HFFc6 (cell line): Measurements from ENCODE around the gene KLHL29. TPM values are rescaled to one million over a fixed set of nuclear protein-coding genes. Genes with fewer than 3 reads are reported as not detected.

ENCODE experiments used
- DNase-seq: peaks from one replicate; pipeline ENCODE4 v3.0.0-alpha.2; 2018
- H3K27ac Mint-ChIP-seq: 2 replicates; pipeline ENCODE4 v1.8.0; 2020; ENCODE audit warnings: mild to moderate bottlenecking, mixed read lengths
- H3K27me3 Mint-ChIP-seq: 2 replicates; pipeline ENCODE4 v1.8.0; 2021; ENCODE audit warnings: mild to moderate bottlenecking, moderate library complexity, mixed read lengths; ENCODE audit not compliant: insufficient read depth
- H3K36me3 Mint-ChIP-seq: 2 replicates; pipeline ENCODE4 v1.8.0; 2021; ENCODE audit warnings: low read depth, mixed read lengths
- H3K4me1 Mint-ChIP-seq: 2 replicates; pipeline ENCODE4 v1.8.0; 2020; ENCODE audit warnings: low read depth, mixed read lengths
- H3K4me3 Mint-ChIP-seq: 2 replicates; pipeline ENCODE4 v1.8.0; 2020; ENCODE audit warnings: mild to moderate bottlenecking, moderate library complexity, mixed read lengths
- H3K9me3 Mint-ChIP-seq: 2 replicates; pipeline ENCODE4 v1.8.0; 2020; ENCODE audit warnings: mild to moderate bottlenecking, mixed read lengths
- CTCF ChIP-seq: fragments of 200-600 bp; sonication (generic); IDR thresholded peaks from 2 replicates; pipeline ENCODE4 v1.5.0; 2021; ENCODE audit warnings: antibody characterized with exemption, mild to moderate bottlenecking
- total RNA-seq, 6 experiments: library from RNA; stranded (reverse); fragmentation: NEBNext Ultra II Directional; extraction: Animal tissue kit (Norgen Biotek cat#: 25700); gene quantifications; 2 replicates in 1 of 6; 3 replicates in 5 of 6; pipeline ENCODE4 v1.2.3, GENCODE V29; 2021

The KLHL29 gene
- total RNA-seq, 6 experiments from 2014 or later = 7.4 to 9.7 (median 8.6) TPM

GRCh38 chr2:23493846-23494245 is 108.9 kb downstream of the KLHL29 start:
- Mint-ChIP-seq H3K27ac (no peak overlapping the region), H3K36me3 (no peaks in the 10 kb centered on the region), H3K27me3 (peaks cover 3% of the 10 kb centered on the region; the same call in 1 of the 2 replicates), H3K4me3 (no peak overlapping the region), H3K4me1 (peaks cover 19% of the 10 kb centered on the region), H3K9me3 (no peaks in the 10 kb centered on the region)
- no peak for TF ChIP-seq CTCF
- DNase-seq = no peak

DNA sequence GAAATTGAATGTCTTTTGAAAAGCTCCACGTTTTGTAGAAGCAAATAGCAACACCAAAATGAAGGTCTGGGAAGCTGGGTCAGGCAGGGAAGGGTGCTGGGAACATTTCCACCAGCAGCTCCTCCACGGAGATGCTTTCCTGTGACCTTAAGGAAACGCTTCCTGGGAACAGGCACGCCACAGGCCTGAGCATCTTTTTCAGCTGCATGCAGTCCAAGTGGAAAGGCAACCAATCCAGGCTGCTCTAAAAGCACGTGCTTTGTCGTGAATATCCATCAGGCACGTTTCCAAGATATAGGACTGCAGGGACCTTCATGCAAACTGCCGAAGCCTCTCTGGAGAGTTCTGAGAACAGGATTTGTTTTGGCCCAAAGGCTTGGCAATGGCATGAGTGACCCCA is 109.3 kb downstream of the KLHL29 start:
- H3K9me3 Mint-ChIP-seq = no peaks in the 10 kb centered on the region
- H3K4me3 Mint-ChIP-seq = no peak overlapping the region
- TF ChIP-seq CTCF = no peak
- peaks cover 23% of the 10 kb centered on the region for H3K4me1 Mint-ChIP-seq
- H3K27me3 Mint-ChIP-seq = peaks cover 3% of the 10 kb centered on the region; the same call in 1 of the 2 replicates
- H3K36me3 Mint-ChIP-seq = no peaks in the 10 kb centered on the region
- DNase-seq = no peak
- no peak overlapping the region for H3K27ac Mint-ChIP-seq

DNA sequence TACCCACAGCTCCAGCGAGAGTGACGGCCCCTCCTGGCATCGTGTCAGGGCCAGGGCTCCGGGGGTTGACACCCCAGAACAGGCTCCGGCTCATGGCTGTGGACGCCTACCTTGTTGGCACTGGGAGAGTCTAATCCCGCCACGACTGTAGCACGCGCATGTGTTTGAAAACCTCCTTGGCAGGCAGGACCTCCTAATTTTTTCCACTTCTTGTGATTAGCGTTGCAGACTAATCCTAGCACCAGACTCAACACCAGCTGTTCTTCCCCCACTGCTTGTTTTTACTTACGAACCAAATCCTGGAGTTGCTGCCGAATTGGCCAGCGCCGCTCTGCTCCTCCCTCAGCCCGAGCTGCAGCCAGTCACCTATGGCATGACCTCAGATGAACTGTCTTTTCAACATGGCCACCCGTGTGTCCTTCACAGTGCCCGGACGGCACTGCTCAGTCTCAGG is 110.7 kb downstream of the KLHL29 start:
- H3K4me1 Mint-ChIP-seq = peaks cover 24% of the 10 kb centered on the region
- no peak for DNase-seq
- no peak overlapping the region for H3K4me3 Mint-ChIP-seq
- TF ChIP-seq CTCF = no peak
- H3K36me3 Mint-ChIP-seq = no peaks in the 10 kb centered on the region
- no peak overlapping the region for H3K27ac Mint-ChIP-seq
- H3K9me3 Mint-ChIP-seq = no peaks in the 10 kb centered on the region
- no peaks in the 10 kb centered on the region for H3K27me3 Mint-ChIP-seq

DNA sequence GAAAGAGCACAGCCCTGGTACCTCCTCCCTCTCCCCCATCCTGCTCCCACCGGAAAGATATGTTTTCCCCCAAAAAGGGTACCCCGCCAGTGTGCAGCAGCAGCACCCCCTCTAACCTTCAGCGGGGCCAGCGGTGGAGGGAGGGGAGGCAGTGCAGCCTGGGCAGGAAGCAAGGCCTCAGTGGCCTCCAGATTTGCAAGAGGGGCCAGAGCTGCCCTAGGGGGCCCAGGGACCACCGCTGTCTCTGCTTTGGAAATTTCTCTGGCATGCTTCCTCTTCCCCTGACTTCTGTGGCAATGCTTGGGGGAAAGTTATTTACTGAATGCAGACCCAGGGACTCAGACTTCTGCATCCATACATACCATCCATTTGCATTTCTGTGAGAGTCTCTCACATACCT is 111.5 kb downstream of the KLHL29 start:
- Mint-ChIP-seq H3K27ac (no peak overlapping the region), H3K27me3 (no peaks in the 10 kb centered on the region), H3K36me3 (no peaks in the 10 kb centered on the region), H3K4me1 (peaks cover 24% of the 10 kb centered on the region), H3K4me3 (no peak overlapping the region), H3K9me3 (no peaks in the 10 kb centered on the region)
- TF ChIP-seq CTCF = no peak
- DNase-seq = no peak

GRCh38 chr2:23497063-23497462 is 112.1 kb downstream of the KLHL29 start:
- peaks cover 24% of the 10 kb centered on the region for H3K4me1 Mint-ChIP-seq
- H3K36me3 Mint-ChIP-seq = no peaks in the 10 kb centered on the region
- no peak overlapping the region for H3K4me3 Mint-ChIP-seq
- no peaks in the 10 kb centered on the region for H3K9me3 Mint-ChIP-seq
- TF ChIP-seq CTCF = no peak
- H3K27ac Mint-ChIP-seq = no peak overlapping the region; the same call in 1 of the 2 replicates
- no peaks in the 10 kb centered on the region for H3K27me3 Mint-ChIP-seq
- no peak for DNase-seq

- no peaks in the 10 kb centered on the region for H3K36me3 Mint-ChIP-seq
- H3K4me3 Mint-ChIP-seq = no peak overlapping the region
Observed at GRCh38 chr2:23497536-23497935, 112.6 kb downstream of the KLHL29 start.

More at GRCh38 chr2:23497536-23497935, 112.6 kb downstream of the KLHL29 start:
- H3K27me3 Mint-ChIP-seq = no peaks in the 10 kb centered on the region
- H3K4me1 Mint-ChIP-seq = peaks cover 24% of the 10 kb centered on the region
- TF ChIP-seq CTCF = no peak
- no peaks in the 10 kb centered on the region for H3K9me3 Mint-ChIP-seq
- no peak for DNase-seq
- no peak overlapping the region for H3K27ac Mint-ChIP-seq
